Activated T-helper 2 cell treated with anti-CD3 and anti-CD28 coated beads, Interferon-gamma antibody, Interleukin-2, Interleukin-4, amounts not matched to agents 10 μg/mL and 5 μg/mL and 100 μg/mL, durations not matched to agents 14 hours and 24 hours and 36 hours (primary cell): ENCODE measurements around the gene CMYA5. TPM values are rescaled to one million over a fixed set of nuclear protein-coding genes. Genes with fewer than 3 reads are reported as not detected.

Experiments used
- DNase-seq: peaks from one replicate; pipeline ENCODE4 v3.0.0; 2021; ENCODE audit warnings: low spot score
- H3K27ac Mint-ChIP-seq: one replicate; pipeline ENCODE4 v1.8.0; 2021; ENCODE audit warnings: mixed read lengths
- H3K27me3 Mint-ChIP-seq: one replicate; pipeline ENCODE4 v1.8.0; 2021; ENCODE audit warnings: low read depth, mixed read lengths
- H3K36me3 Mint-ChIP-seq: one replicate; pipeline ENCODE4 v1.8.0; 2021; ENCODE audit warnings: low read depth, mixed read lengths
- H3K4me1 Mint-ChIP-seq: one replicate; pipeline ENCODE4 v1.8.0; 2021; ENCODE audit warnings: low read depth, mixed read lengths
- H3K4me3 Mint-ChIP-seq: one replicate; pipeline ENCODE4 v1.8.0; 2021; ENCODE audit warnings: low read depth, mild to moderate bottlenecking, moderate library complexity, mixed read lengths
- H3K9me3 Mint-ChIP-seq: one replicate; pipeline ENCODE4 v1.8.0; 2021; ENCODE audit warnings: mixed read lengths
- intact Hi-C: fragments of 100-400 bp; cut with micrococcal nuclease; formaldehyde crosslinking; loops from one replicate; pipeline ENCODE4 v1.15.1; 2023
- total RNA-seq: library from RNA; stranded (reverse); gene quantifications from 2 replicates; pipeline ENCODE4 v1.2.3, GENCODE V29; 2022

The CMYA5 gene
- total RNA-seq, 1 donor from 2014 or later = 0.11 TPM

DNA sequence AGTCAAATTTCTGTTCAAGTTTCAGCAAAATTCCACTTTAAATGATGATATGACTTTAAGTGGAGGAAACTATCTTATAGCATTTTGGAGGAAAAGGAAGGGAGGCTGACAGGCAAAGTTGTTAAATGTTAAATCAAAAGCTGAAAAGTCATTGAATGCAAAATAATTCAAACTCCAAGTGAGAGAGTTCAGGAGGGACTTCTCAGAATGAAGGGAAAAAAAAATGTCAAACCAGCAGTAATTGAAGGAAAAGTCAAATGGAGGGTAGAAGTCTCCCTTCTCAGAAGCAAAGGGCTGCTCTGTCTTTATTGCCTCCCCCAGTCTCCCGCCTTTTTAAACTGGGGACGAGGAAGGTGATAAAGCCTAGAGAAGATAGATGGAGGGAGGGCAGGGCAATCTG lies 134.8 kb downstream of the CMYA5 start:
- Mint-ChIP-seq H3K4me3 (no peak overlapping the region), H3K9me3 (no peaks in the 10 kb centered on the region), H3K27ac (no peak overlapping the region), H3K4me1 (no peaks in the 10 kb centered on the region), H3K27me3 (peaks cover 13% of the 10 kb centered on the region), H3K36me3 (no peaks in the 10 kb centered on the region)
- intact Hi-C loops = no loop called here
- no peak for DNase-seq

- Mint-ChIP-seq H3K4me1 (no peaks in the 10 kb centered on the region), H3K36me3 (no peaks in the 10 kb centered on the region), H3K27me3 (peaks cover 17% of the 10 kb centered on the region), H3K9me3 (no peaks in the 10 kb centered on the region), H3K4me3 (no peak overlapping the region), H3K27ac (no peak overlapping the region)
- DNase-seq = no peak
- intact Hi-C loops = no loop called here
Observed at GRCh38 chr5:79825802-79826201, 136.2 kb downstream of the CMYA5 start.

GRCh38 chr5:79827159-79827629 lies 137.6 kb downstream of the CMYA5 start:
- no peak overlapping the region for H3K4me3 Mint-ChIP-seq
- H3K27ac Mint-ChIP-seq = no peak overlapping the region
- no peak for DNase-seq
- intact Hi-C loops = no loop called here
- H3K27me3 Mint-ChIP-seq = peaks cover 17% of the 10 kb centered on the region
- no peaks in the 10 kb centered on the region for H3K36me3 Mint-ChIP-seq
- H3K4me1 Mint-ChIP-seq = no peaks in the 10 kb centered on the region
- no peaks in the 10 kb centered on the region for H3K9me3 Mint-ChIP-seq

GRCh38 chr5:79829260-79829659 lies 139.6 kb downstream of the CMYA5 start:
- Mint-ChIP-seq H3K4me1 (no peaks in the 10 kb centered on the region), H3K9me3 (no peaks in the 10 kb centered on the region), H3K4me3 (no peak overlapping the region), H3K27me3 (peaks cover 7% of the 10 kb centered on the region), H3K27ac (no peak overlapping the region), H3K36me3 (no peaks in the 10 kb centered on the region)
- DNase-seq = no peak
- intact Hi-C loops = no loop called here

DNA sequence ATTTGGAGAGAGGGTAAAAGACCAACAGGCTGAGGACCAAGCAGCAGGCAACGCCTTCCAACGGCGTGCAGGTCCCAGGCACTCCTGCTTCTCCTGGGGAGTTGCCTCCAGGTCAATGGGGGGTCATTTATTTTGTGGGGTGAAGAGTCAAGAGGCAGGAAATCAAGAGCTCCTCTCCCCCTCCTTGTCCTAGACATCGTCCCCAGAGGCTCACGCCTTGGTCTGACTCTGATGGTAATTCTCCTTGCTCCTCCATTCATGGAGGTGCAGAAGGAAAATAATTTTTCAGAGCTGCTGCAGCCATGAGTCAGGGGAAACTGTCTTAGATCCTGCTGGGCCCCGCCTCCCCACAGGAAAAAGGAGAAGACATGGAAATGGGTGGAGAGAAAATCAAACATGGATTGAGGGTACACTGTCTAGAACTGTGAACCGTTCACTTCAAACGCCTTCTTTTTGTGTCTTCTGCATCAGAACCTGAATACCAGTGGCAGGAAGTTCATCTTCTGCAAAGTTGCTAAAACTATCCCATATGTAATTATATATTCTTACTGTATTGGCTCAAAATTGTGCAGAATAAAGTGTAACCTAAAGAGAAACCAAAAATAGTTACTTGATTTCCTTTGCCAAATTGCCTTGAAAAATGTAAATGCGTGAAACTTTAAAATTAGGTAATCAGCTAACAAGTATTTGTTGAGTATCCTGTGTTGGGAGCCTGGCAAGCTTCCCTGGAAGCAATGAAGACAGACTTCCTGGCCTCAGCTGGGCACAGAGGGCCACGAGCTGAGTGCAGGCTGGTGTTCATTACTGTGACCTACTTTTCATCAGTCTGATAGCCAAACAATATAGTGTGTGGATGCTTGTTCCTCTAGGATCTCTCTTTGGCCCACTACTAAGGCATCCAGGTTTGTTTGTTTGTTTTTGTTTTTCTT lies 142.0 kb downstream of the CMYA5 start:
- Mint-ChIP-seq H3K36me3 (no peaks in the 10 kb centered on the region), H3K27ac (no peak overlapping the region), H3K4me3 (no peak overlapping the region), H3K27me3 (peaks cover 4% of the 10 kb centered on the region), H3K4me1 (no peaks in the 10 kb centered on the region), H3K9me3 (no peaks in the 10 kb centered on the region)
- intact Hi-C loops = no loop called here
- no peak for DNase-seq

- no peak overlapping the region for H3K27ac Mint-ChIP-seq
- H3K27me3 Mint-ChIP-seq = peaks cover 4% of the 10 kb centered on the region
- intact Hi-C loops = no loop called here
- no peak overlapping the region for H3K4me3 Mint-ChIP-seq
- H3K4me1 Mint-ChIP-seq = no peaks in the 10 kb centered on the region
- no peaks in the 10 kb centered on the region for H3K36me3 Mint-ChIP-seq
- no peak for DNase-seq
- H3K9me3 Mint-ChIP-seq = no peaks in the 10 kb centered on the region
Observed at GRCh38 chr5:79832911-79833310, 143.3 kb downstream of the CMYA5 start.

DNA sequence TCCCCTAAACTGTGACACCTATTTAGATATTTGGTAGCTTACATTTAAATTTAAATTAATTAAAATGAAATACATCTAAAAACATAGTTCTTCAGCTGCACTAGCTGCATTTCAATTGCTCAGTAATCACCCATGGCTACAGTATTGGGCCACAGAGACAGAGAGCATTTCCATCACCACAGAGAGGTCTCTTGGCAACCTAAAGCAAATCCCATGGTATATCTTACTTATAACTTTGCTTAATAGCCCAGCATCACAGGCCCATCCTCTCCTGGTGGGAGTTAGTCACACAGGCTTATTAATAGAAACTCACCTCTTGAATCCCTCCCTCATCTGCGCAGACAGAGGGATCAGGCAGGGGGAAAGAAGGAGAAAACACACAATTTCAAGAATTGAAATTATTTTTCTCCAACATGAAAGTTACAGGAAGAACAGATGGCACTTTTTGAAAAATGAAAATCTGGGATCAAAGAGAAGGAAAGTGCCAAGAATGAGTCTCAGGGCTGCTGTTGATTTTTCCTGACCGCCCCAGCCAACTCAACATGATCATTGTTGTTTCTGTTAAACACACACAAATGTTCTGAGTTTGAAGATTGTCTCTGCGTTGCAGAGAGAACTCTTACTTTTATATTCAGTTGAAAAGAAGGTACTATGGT lies 144.6 kb downstream of the CMYA5 start:
- H3K9me3 Mint-ChIP-seq = no peaks in the 10 kb centered on the region
- peaks cover 4% of the 10 kb centered on the region for H3K27me3 Mint-ChIP-seq
- no peak overlapping the region for H3K27ac Mint-ChIP-seq
- H3K4me1 Mint-ChIP-seq = no peaks in the 10 kb centered on the region
- H3K36me3 Mint-ChIP-seq = no peaks in the 10 kb centered on the region
- no peak overlapping the region for H3K4me3 Mint-ChIP-seq
- intact Hi-C loops = no loop called here
- DNase-seq = no peak

GRCh38 chr5:79834754-79835714 lies 145.4 kb downstream of the CMYA5 start:
- Mint-ChIP-seq H3K4me3 (no peak overlapping the region), H3K4me1 (no peaks in the 10 kb centered on the region), H3K36me3 (no peaks in the 10 kb centered on the region), H3K27ac (no peak overlapping the region), H3K9me3 (no peaks in the 10 kb centered on the region), H3K27me3 (peaks cover 2% of the 10 kb centered on the region)
- intact Hi-C loops = no loop called here
- no peak for DNase-seq

DNA sequence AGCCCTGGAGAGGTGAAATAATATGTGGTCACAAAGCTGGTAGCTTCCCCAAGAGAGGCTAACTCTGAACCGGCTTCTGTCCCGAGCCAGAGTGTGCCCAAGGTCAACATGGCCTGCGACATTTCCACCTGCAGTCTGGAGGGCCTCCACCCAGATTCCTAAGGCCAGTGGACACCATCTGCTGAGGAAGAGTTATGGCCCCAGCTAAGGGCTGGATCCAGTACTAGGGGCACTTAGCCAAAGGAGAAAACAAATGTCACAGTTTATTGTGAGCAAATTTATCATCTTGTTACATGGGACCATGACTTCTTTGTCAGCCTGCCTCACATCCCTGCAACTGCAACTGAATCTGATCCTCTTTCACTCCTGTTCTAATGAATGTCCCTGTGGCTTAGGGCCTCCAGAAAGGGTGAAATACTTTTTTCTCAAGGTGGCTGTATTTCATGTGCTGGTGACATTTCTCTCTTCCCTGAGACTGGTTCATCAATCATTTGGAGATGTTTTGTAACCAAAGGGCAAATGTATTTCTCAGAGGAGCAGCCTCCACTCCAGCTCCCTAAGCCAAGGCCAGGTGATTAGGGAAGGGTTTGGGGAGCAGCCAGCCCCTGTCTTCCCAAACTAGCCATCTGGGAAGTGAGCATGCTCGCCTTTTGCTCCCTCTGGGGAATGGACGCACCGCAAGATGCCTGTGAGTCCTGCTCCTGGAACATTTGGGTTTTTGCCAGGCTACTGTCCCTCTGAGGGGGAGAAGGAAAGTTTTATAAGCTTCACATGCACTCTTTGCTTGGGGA lies 148.3 kb downstream of the CMYA5 start:
- intact Hi-C loops = no loop called here

DNA sequence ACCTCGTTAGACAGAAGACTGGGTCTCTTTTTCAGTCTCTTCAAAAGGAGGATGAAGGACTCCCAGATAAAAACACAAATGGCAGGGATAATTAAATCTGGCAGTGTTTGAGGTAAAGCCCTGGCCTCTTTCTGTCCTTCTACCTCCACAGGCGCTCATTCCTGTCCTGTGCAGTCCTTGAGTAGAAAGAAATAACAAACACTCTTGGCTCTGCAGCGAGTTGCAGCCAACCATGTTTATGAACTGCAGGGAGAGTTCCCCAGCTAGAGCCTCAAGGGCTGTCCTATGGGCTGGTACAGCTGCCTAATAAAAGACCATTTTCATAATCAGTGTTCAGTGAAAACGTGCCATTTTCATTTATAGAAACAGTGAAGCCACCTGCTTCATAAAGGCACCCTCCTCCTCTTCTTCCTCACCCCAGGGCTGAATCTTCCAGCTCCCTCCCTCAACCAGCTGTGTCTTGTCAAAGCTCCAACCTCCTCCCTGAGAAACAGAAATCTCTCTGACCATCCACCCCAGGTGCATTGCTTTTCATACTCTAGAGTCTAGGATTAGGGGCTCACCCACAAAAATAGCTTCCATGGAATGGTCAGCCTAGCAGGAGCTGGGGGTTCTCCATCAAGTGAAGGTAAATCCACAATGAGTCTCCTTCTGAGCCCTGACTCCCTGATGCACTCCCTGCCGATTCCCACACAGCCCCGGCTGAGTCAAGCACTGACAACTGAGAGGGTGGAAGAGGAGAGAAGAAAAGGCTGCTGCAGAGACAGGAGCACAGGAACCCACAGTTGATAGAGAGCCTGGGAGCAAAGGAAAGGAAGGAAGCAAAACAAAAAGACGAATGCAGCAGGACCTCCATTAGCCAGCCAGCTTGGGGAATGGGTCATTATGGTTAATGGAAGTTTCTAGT lies 150.7 kb downstream of the CMYA5 start:
- H3K27ac Mint-ChIP-seq = no peak overlapping the region
- no peak for DNase-seq
- H3K27me3 Mint-ChIP-seq = peaks cover 9% of the 10 kb centered on the region
- intact Hi-C loops = no loop called here
- H3K4me1 Mint-ChIP-seq = peaks cover 5% of the 10 kb centered on the region
- H3K9me3 Mint-ChIP-seq = no peaks in the 10 kb centered on the region
- no peaks in the 10 kb centered on the region for H3K36me3 Mint-ChIP-seq
- H3K4me3 Mint-ChIP-seq = no peak overlapping the region

More for the DNA sequence above, 148.3 kb downstream of the CMYA5 start:
- Mint-ChIP-seq H3K9me3 (no peaks in the 10 kb centered on the region), H3K27ac (no peak overlapping the region), H3K36me3 (no peaks in the 10 kb centered on the region), H3K4me1 (no peaks in the 10 kb centered on the region), H3K27me3 (peaks cover 9% of the 10 kb centered on the region), H3K4me3 (no peak overlapping the region)
- DNase-seq = no peak

DNA sequence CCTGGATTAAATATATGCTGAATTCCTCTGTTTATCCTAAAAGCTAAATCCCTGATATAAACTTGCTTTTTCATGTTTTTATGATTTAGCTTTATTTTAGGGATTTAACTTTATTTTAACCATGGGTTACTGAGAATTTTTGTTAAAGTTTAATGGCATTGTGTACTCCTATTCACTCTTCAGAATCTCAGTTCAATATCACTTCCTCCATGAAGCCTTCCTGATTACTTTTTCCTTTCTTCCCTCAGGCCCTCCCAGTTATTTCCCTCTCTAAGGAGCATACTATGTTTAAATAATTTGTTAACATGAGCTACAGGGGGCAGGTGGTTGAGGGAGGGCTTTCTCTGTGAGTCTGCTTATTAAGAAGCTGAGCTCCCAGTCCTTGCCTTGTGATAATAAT lies 151.5 kb downstream of the CMYA5 start:
- no peaks in the 10 kb centered on the region for H3K9me3 Mint-ChIP-seq
- no peaks in the 10 kb centered on the region for H3K36me3 Mint-ChIP-seq
- H3K27ac Mint-ChIP-seq = no peak overlapping the region
- intact Hi-C loops = no loop called here
- peaks cover 14% of the 10 kb centered on the region for H3K4me1 Mint-ChIP-seq
- H3K27me3 Mint-ChIP-seq = peaks cover 9% of the 10 kb centered on the region
- no peak overlapping the region for H3K4me3 Mint-ChIP-seq
- no peak for DNase-seq
